Measurements from ENCODE around the gene PTPRG. TPM values are rescaled to one million over a fixed set of nuclear protein-coding genes. Genes with fewer than 3 reads are reported as not detected.
A peak's percentile ranks its signal among the peaks of the same experiment; 100 is the strongest.

Gene PTPRG
- total RNA-seq, 1 donor from 2014 or later, result 77.2 TPM

DNA sequence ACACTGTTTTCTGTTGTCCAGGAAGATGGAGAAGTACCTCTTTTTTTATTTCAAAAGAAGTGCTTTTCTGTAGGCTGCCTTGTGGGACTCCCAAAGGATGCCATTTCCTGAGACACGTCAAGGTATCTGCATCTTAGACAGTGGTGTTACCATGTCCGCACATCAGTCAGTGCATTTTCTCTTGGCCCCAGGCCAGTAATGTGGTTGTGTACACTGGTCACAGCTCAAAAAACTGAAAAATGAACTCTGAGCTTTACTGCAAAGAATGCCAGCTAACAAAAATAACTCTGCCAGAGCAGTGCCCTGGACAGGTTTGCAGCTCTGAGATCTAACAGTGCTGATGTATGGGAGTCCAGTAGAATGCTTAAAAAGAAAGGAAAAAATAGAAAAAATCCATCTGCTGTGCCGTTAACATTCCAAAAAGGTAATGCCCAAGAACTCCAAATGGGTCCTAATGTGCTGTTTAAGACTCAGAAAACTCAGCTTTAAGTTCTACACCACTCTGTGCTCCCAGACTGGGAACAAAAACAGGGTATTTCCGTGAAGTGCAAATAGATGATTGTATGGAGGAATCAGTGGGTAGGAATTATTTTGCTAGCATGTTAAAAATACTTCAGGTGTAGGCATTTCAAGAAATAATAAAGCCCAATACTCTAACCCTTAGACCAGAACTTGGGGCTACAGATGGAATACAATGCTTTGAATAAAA lies 496.1 kb downstream of the PTPRG start:
- no peak for DNase-seq (ENCODE audit: extremely low spot score, unreplicated experiment)
- Mint-ChIP-seq H3K4me3 (no peak overlapping the region), H3K36me3 (peaks cover 6% of the 10 kb centered on the region), H3K27me3 (no peaks in the 10 kb centered on the region), H3K9me3 (no peaks in the 10 kb centered on the region), H3K4me1 (ENCODE audit: unreplicated experiment) (peaks cover 3% of the 10 kb centered on the region), H3K27ac (no peak overlapping the region)
- no peak for TF ChIP-seq CTCF (conservative IDR thresholded peaks at IDR 0.05)

- Mint-ChIP-seq H3K27me3 (no peaks in the 10 kb centered on the region), H3K4me3 (peak overlapping the region; percentile 28), H3K27ac (peak overlapping the region; percentile 30), H3K36me3 (no peaks in the 10 kb centered on the region), H3K4me1 (ENCODE audit: unreplicated experiment) (peaks cover 28% of the 10 kb centered on the region), H3K9me3 (peaks cover 10% of the 10 kb centered on the region)
- TF ChIP-seq CTCF (conservative IDR thresholded peaks at IDR 0.05), result no peak
- no peak for DNase-seq (ENCODE audit: extremely low spot score, unreplicated experiment)
Observed at GRCh38 chr3:62065985-62066693, 504.8 kb downstream of the PTPRG start.

DNA sequence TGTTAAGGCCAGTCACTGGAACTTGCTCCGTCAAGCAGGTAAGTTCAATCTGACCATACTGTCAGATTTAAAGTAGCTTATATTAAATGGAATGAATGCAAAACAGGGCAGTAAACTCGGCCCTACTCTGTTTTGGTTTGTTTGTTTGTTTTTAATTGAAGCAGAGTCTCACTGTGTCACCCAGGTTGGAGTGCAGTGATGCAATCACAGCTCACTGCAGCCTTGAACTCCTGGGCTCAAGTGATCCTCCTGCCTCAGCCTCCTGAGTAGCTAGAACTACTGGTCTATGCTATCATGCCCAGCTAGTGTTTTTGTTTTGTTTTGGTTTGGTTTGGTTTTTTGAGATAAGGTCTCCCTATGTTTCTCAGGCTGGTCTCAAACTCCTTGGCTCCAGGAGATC lies 507.0 kb downstream of the PTPRG start:
- H3K9me3 Mint-ChIP-seq, result peaks cover 10% of the 10 kb centered on the region
- H3K27me3 Mint-ChIP-seq, result no peaks in the 10 kb centered on the region
- DNase-seq (ENCODE audit: extremely low spot score, unreplicated experiment), result no peak
- H3K4me3 Mint-ChIP-seq, result no peak overlapping the region
- TF ChIP-seq CTCF (conservative IDR thresholded peaks at IDR 0.05), result no peak
- H3K4me1 Mint-ChIP-seq (ENCODE audit: unreplicated experiment), result peaks cover 29% of the 10 kb centered on the region
- no peaks in the 10 kb centered on the region for H3K36me3 Mint-ChIP-seq
- no peak overlapping the region for H3K27ac Mint-ChIP-seq

DNA sequence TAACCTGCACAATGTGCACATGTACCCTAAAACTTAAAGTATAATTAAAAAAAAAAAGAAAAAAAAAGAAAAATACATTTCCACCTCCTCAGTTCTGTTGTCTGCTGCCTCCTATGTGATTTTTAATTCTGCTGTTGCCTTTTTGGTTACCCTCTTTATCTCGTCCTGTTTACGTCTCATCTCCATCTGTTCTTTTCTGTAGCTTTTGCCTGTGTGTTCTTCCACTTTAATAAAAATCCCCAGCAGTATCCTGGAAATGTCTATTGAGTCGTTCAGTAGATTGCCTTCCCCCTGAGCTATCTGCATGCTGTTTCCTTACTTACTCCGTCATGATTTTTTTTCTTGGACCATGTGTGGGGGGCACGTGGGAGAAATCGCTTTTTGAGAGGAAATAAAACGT lies 509.5 kb downstream of the PTPRG start:
- Mint-ChIP-seq H3K27ac (no peak overlapping the region), H3K36me3 (peaks cover 4% of the 10 kb centered on the region), H3K4me1 (ENCODE audit: unreplicated experiment) (peaks cover 26% of the 10 kb centered on the region), H3K9me3 (peaks cover 7% of the 10 kb centered on the region), H3K27me3 (no peaks in the 10 kb centered on the region), H3K4me3 (no peak overlapping the region)
- no peak for DNase-seq (ENCODE audit: extremely low spot score, unreplicated experiment)
- TF ChIP-seq CTCF (conservative IDR thresholded peaks at IDR 0.05), result no peak

DNA sequence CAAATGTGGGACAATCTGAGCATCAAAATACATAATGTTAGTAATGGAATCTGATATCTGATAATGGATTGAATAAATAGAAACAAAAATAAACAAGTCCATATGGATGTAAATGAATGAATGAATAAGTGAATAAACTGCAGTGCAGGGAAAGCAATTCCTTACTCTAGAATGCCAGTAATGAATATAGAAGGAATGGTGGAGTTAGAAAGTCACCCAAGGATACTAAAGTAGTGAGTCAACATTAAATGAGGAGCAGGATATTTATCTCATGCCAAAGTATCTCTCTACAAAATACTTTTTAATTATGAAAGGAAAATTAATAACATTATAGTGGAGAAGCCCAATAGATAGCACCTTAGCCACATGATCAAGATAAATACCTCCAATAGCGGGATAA lies 511.7 kb downstream of the PTPRG start:
- no peaks in the 10 kb centered on the region for H3K9me3 Mint-ChIP-seq
- TF ChIP-seq CTCF (conservative IDR thresholded peaks at IDR 0.05), result no peak
- DNase-seq (ENCODE audit: extremely low spot score, unreplicated experiment), result no peak
- H3K4me3 Mint-ChIP-seq, result no peak overlapping the region
- no peak overlapping the region for H3K27ac Mint-ChIP-seq
- no peaks in the 10 kb centered on the region for H3K27me3 Mint-ChIP-seq
- H3K4me1 Mint-ChIP-seq (ENCODE audit: unreplicated experiment), result peaks cover 19% of the 10 kb centered on the region
- H3K36me3 Mint-ChIP-seq, result peaks cover 4% of the 10 kb centered on the region

Measured in type B pancreatic cell (in vitro differentiated cells).